WTC11 (cell line): Measurements from ENCODE around the gene MCEMP1. TPM values are rescaled to one million over a fixed set of nuclear protein-coding genes. Genes with fewer than 3 reads are reported as not detected.
A peak's percentile ranks its signal among the peaks of the same experiment; 100 is the strongest.

ENCODE experiments used
- ATAC-seq: fragments of 200-7000 bp; cut with Tn5 transposase; 2 replicates; pipeline ENCODE4 v1.10.0; 2021; ENCODE audit warnings: mild to moderate bottlenecking, moderate library complexity
- CTCF ChIA-PET: fragments of 300-600 bp; sonication (Branson Sonifier 250); formaldehyde crosslinking; loops from one replicate; lab custom pipeline; 2021; ENCODE audit warnings: antibody characterized with exemption; lab: Charles Lee
- POLR2A ChIA-PET: fragments of 350-600 bp; sonication (Branson Sonifier 250); formaldehyde crosslinking; loops from one replicate; lab custom pipeline; 2021; ENCODE audit warnings: antibody characterized with exemption; lab: Charles Lee
- DNase-seq: peaks from one replicate; pipeline ENCODE4 v3.0.0; 2021; ENCODE audit warnings: low spot score
- H3K27ac Mint-ChIP-seq: 2 replicates; pipeline ENCODE4 v1.8.0; 2021; ENCODE audit warnings: mixed read lengths
- H3K27me3 Mint-ChIP-seq: 2 replicates; pipeline ENCODE4 v1.8.0; 2021; ENCODE audit warnings: low read depth, mild to moderate bottlenecking, moderate library complexity, mixed read lengths
- H3K36me3 Mint-ChIP-seq: 2 replicates; pipeline ENCODE4 v1.8.0; 2021; ENCODE audit warnings: mixed read lengths
- H3K4me1 Mint-ChIP-seq: 2 replicates; pipeline ENCODE4 v1.8.0; 2022; ENCODE audit warnings: mixed read lengths
- H3K4me3 Mint-ChIP-seq: 2 replicates; pipeline ENCODE4 v1.8.0; 2021; ENCODE audit warnings: mild to moderate bottlenecking, moderate library complexity, mixed read lengths
- H3K9me3 Mint-ChIP-seq: 2 replicates; pipeline ENCODE4 v1.8.0; 2021; ENCODE audit warnings: mixed read lengths
- AR ChIP-seq: fragments of 250-450 bp; sonication (Bioruptor Pico); IDR thresholded peaks from 2 replicates; pipeline ENCODE4 v1.9.0; 2021; ENCODE audit warnings: mild to moderate bottlenecking
- ATF6 ChIP-seq: sonication (generic); formaldehyde crosslinking; IDR thresholded peaks from 2 replicates; pipeline ENCODE4 v1.8.1; 2023; ENCODE audit warnings: mild to moderate bottlenecking, missing genetic modification reagents
- E2F5 ChIP-seq: sonication (generic); formaldehyde crosslinking; IDR thresholded peaks from 2 replicates; pipeline ENCODE4 v1.8.1; 2022; ENCODE audit warnings: mild to moderate bottlenecking, moderate library complexity, missing genetic modification reagents
- ETV6 ChIP-seq: sonication (generic); formaldehyde crosslinking; IDR thresholded peaks from 2 replicates; pipeline ENCODE4 v1.8.1; 2022; ENCODE audit warnings: mild to moderate bottlenecking, missing genetic modification reagents
- GABPB1 ChIP-seq: sonication (generic); formaldehyde crosslinking; IDR thresholded peaks from 2 replicates; pipeline ENCODE4 v1.8.1; 2023; ENCODE audit warnings: mild to moderate bottlenecking, missing genetic modification reagents
- HMGA2 ChIP-seq: fragments of 250-450 bp; sonication (Bioruptor Pico); IDR thresholded peaks from 2 replicates; pipeline ENCODE4 v1.4.0; 2021; ENCODE audit warnings: mild to moderate bottlenecking, moderate library complexity
- IRF2 ChIP-seq: sonication (generic); formaldehyde crosslinking; IDR thresholded peaks from 2 replicates; pipeline ENCODE4 v1.8.0; 2022; ENCODE audit warnings: low read depth, missing genetic modification reagents, borderline replicate concordance
- JUN ChIP-seq: sonication (generic); formaldehyde crosslinking; IDR thresholded peaks from 2 replicates; pipeline ENCODE4 v1.8.0; 2023; ENCODE audit warnings: mild to moderate bottlenecking, missing genetic modification reagents
- MAX ChIP-seq: sonication (generic); formaldehyde crosslinking; IDR thresholded peaks from 2 replicates; pipeline ENCODE4 v1.8.0; 2022; ENCODE audit warnings: mild to moderate bottlenecking, missing genetic modification reagents
- NFYB ChIP-seq: sonication (generic); formaldehyde crosslinking; conservative IDR thresholded peaks from 2 replicates; pipeline ENCODE4 v1.8.0; 2022; ENCODE audit warnings: low read depth, missing genetic modification reagents
- PRRX2 ChIP-seq: fragments of 250-450 bp; sonication (Bioruptor Pico); IDR thresholded peaks from 2 replicates; pipeline ENCODE4 v1.8.0; 2021; ENCODE audit warnings: mild to moderate bottlenecking
- SMAD3 ChIP-seq: sonication (generic); formaldehyde crosslinking; IDR thresholded peaks from 2 replicates; pipeline ENCODE4 v1.8.0; 2022; ENCODE audit warnings: missing genetic modification reagents, mild to moderate bottlenecking, borderline replicate concordance
- ZBTB21 ChIP-seq: sonication (generic); formaldehyde crosslinking; IDR thresholded peaks from 2 replicates; pipeline ENCODE4 v1.8.1; 2023; ENCODE audit warnings: mild to moderate bottlenecking, missing genetic modification reagents, borderline replicate concordance
- ZNF416 ChIP-seq: fragments of 250-450 bp; sonication (Bioruptor Pico); IDR thresholded peaks from 2 replicates; pipeline ENCODE4 v1.9.0; 2021; ENCODE audit warnings: mild to moderate bottlenecking, inconsistent platforms
- total RNA-seq: library from RNA; stranded (reverse); gene quantifications from 3 replicates; pipeline ENCODE4 v1.2.3, GENCODE V29; 2021
- TF ChIP-seq, protein P1 (sequence below): sonication (generic); formaldehyde crosslinking; IDR thresholded peaks from 2 replicates; pipeline ENCODE4 v1.8.0; 2022; ENCODE audit warnings: missing genetic modification reagents
- TF ChIP-seq, protein P2 (sequence below): sonication (generic); formaldehyde crosslinking; IDR thresholded peaks from 2 replicates; pipeline ENCODE4 v1.8.1; 2023; ENCODE audit warnings: mild to moderate bottlenecking, missing genetic modification reagents, moderate library complexity
- TF ChIP-seq, protein P3 (sequence below): fragments of 250-450 bp; sonication (Bioruptor Pico); conservative IDR thresholded peaks from 2 replicates; pipeline ENCODE4 v1.9.0; 2021; ENCODE audit warnings: mild to moderate bottlenecking
- TF ChIP-seq, protein P4 (sequence below): fragments of 250-450 bp; sonication (Bioruptor Pico); IDR thresholded peaks from 2 replicates; pipeline ENCODE4 v1.8.0; 2021; ENCODE audit warnings: mild to moderate bottlenecking
- TF ChIP-seq, protein P5 (sequence below): sonication (generic); formaldehyde crosslinking; IDR thresholded peaks from 2 replicates; pipeline ENCODE4 v1.8.0; 2023; ENCODE audit warnings: mild to moderate bottlenecking, missing genetic modification reagents

MCEMP1 gene
- total RNA-seq, 1 experiment from 2014 or later, result not detected

GRCh38 chr19:7636691-7637373, 40.1 kb upstream of the MCEMP1 start, which contains the start of gene STXBP2:
STXBP2 (plus strand) TSS chr19:7637110; CDS start chr19:7637150, 40 bp downstream.
- CTCF ChIA-PET, result interaction anchor here (0.9 to 2.1 kb wide), 5 partner anchors 41 to 163 kb away, joined by 3 to 9 read pairs (median 5); partner anchors contain the start of genes CAMSAP3 and TRAPPC5
- peaks cover 7% of the 10 kb centered on the region; the same call in 1 of the 2 replicates for H3K36me3 Mint-ChIP-seq
- H3K27ac Mint-ChIP-seq, result no peak within 1 kb of the TSS
- POLR2A ChIA-PET, result interaction anchor here (0.6 kb wide), 1 partner anchor 84 kb away, joined by 5 read pairs; no protein-coding TSS in a partner anchor
- ATAC-seq, result peak; percentile 85
- no peaks in the 10 kb centered on the region for H3K4me1 Mint-ChIP-seq
- peak within 1 kb of the TSS; percentile 71 for H3K4me3 Mint-ChIP-seq
- peak; percentile 90 for DNase-seq
- peaks cover 8% of the 10 kb centered on the region for H3K9me3 Mint-ChIP-seq
- H3K27me3 Mint-ChIP-seq, result peaks cover 30% of the 10 kb centered on the region
- TF ChIP-seq PRRX2 (no peak), IRF2 (CRISPR knock-in tag) (0 out of 2 replicates have a peak, but pooled peaks have one; percentile 45), AR (CRISPR knock-in tag) (no peak), ZBTB21 (CRISPR knock-in tag) (peak; percentile 92; the same call in 1 of the 2 replicates), SMAD3 (peak; percentile 97), ATF6 (CRISPR knock-in tag) (no peak), ETV6 (CRISPR knock-in tag) (peak; percentile 95), NFYB (CRISPR knock-in tag) (peak; percentile 56), MAX (CRISPR knock-in tag) (peak; percentile 100), HMGA2 (CRISPR knock-in tag) (no peak), E2F5 (CRISPR knock-in tag) (peak; percentile 97), ZNF416 (no peak), GABPB1 (CRISPR knock-in tag) (peak; percentile 46; the same call in 1 of the 2 replicates), JUN (CRISPR knock-in tag) (0 out of 2 replicates have a peak, but pooled peaks have one; percentile 48)
- TF ChIP-seq, protein P1, sequence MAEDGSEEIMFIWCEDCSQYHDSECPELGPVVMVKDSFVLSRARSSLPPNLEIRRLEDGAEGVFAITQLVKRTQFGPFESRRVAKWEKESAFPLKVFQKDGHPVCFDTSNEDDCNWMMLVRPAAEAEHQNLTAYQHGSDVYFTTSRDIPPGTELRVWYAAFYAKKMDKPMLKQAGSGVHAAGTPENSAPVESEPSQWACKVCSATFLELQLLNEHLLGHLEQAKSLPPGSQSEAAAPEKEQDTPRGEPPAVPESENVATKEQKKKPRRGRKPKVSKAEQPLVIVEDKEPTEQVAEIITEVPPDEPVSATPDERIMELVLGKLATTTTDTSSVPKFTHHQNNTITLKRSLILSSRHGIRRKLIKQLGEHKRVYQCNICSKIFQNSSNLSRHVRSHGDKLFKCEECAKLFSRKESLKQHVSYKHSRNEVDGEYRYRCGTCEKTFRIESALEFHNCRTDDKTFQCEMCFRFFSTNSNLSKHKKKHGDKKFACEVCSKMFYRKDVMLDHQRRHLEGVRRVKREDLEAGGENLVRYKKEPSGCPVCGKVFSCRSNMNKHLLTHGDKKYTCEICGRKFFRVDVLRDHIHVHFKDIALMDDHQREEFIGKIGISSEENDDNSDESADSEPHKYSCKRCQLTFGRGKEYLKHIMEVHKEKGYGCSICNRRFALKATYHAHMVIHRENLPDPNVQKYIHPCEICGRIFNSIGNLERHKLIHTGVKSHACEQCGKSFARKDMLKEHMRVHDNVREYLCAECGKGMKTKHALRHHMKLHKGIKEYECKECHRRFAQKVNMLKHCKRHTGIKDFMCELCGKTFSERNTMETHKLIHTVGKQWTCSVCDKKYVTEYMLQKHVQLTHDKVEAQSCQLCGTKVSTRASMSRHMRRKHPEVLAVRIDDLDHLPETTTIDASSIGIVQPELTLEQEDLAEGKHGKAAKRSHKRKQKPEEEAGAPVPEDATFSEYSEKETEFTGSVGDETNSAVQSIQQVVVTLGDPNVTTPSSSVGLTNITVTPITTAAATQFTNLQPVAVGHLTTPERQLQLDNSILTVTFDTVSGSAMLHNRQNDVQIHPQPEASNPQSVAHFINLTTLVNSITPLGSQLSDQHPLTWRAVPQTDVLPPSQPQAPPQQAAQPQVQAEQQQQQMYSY, result peak; percentile 62
- TF ChIP-seq, protein P2, sequence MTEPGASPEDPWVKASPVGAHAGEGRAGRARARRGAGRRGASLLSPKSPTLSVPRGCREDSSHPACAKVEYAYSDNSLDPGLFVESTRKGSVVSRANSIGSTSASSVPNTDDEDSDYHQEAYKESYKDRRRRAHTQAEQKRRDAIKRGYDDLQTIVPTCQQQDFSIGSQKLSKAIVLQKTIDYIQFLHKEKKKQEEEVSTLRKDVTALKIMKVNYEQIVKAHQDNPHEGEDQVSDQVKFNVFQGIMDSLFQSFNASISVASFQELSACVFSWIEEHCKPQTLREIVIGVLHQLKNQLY (CRISPR knock-in tag), result no peak
- TF ChIP-seq, protein P3, sequence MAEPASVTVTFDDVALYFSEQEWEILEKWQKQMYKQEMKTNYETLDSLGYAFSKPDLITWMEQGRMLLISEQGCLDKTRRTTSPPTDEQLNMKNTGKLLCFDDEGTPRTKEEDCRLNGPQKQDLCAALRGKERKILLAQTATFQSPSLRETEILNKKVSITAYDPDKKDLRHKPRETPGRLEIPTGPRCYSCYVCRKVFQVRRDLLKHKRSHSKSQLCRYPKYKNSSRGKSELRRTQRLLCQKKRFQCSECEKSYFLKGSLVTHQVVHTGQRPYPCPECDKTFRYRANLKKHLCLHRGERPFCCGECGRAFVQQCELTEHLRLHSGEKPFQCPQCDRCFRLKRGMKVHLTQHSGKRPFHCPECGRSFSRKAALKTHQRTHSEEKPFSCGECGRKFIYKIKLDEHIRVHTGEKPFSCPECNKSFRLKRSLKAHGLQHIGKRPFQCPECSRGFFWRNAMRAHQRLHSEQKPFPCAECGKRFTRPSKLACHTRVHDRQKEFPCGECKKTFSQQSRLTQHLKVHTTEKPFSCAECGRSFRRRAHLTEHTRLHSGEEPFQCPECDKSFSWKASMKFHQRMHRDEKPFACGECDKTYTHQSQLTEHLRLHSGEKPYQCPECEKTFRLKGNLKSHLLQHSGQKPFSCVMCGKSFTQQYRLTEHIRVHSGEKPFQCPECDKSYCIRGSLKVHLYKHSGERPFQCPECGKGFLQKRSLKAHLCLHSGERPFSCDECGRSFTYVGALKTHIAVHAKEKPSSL, result no peak
- TF ChIP-seq, protein P4, sequence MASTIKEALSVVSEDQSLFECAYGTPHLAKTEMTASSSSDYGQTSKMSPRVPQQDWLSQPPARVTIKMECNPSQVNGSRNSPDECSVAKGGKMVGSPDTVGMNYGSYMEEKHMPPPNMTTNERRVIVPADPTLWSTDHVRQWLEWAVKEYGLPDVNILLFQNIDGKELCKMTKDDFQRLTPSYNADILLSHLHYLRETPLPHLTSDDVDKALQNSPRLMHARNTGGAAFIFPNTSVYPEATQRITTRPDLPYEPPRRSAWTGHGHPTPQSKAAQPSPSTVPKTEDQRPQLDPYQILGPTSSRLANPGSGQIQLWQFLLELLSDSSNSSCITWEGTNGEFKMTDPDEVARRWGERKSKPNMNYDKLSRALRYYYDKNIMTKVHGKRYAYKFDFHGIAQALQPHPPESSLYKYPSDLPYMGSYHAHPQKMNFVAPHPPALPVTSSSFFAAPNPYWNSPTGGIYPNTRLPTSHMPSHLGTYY (CRISPR knock-in tag), result no peak
- TF ChIP-seq, protein P5, sequence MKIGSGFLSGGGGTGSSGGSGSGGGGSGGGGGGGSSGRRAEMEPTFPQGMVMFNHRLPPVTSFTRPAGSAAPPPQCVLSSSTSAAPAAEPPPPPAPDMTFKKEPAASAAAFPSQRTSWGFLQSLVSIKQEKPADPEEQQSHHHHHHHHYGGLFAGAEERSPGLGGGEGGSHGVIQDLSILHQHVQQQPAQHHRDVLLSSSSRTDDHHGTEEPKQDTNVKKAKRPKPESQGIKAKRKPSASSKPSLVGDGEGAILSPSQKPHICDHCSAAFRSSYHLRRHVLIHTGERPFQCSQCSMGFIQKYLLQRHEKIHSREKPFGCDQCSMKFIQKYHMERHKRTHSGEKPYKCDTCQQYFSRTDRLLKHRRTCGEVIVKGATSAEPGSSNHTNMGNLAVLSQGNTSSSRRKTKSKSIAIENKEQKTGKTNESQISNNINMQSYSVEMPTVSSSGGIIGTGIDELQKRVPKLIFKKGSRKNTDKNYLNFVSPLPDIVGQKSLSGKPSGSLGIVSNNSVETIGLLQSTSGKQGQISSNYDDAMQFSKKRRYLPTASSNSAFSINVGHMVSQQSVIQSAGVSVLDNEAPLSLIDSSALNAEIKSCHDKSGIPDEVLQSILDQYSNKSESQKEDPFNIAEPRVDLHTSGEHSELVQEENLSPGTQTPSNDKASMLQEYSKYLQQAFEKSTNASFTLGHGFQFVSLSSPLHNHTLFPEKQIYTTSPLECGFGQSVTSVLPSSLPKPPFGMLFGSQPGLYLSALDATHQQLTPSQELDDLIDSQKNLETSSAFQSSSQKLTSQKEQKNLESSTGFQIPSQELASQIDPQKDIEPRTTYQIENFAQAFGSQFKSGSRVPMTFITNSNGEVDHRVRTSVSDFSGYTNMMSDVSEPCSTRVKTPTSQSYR (CRISPR knock-in tag), result peak; percentile 97
